Anterior cingulate cortex (tissue), 58 donors: ENCODE measurements around the gene SHOX.

Source experiments
- DNase-seq, 58 donors: peaks; one replicate each; lab custom pipeline; 2025; lab: John Stamatoyannopoulos, UW

SHOX gene

DNA sequence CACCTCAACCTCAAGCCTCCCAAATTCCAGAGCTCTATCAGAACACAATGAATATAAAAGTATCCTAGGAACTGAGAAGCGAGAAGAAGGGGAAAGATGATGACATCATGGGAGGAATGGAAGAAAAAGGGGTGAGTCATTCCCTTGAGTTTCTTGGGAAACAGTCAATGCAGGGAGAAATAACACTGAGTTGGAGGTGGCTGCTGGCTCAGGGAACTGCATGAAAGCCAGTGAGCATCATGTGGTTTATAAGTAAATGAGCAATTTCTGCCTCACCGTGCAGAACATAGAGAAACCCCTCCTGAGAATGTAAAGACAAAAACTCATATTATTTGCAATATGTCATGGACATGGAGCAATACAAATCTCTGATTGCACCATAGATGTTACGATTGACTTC lies 73.3 kb downstream of the SHOX start:
- no peak for DNase-seq
